Liver (tissue), 3 donors: ENCODE data around the gene NR2F1.

ENCODE experiments used
- ATF3 ChIP-seq: IDR thresholded peaks from 2 replicates; pipeline ENCODE4 v1.6.1; 2016; ENCODE audit warnings: antibody characterized with exemption
- CTCF ChIP-seq: fragments of 150-350 bp; IDR thresholded peaks from 2 replicates; pipeline ENCODE4 v1.5.1; 2017; ENCODE audit warnings: improper control_type of control experiment, low read depth, low read length; ENCODE audit not compliant: missing input control
- EGR1 ChIP-seq, 2 donors: IDR thresholded peaks; 2 replicates each; pipeline ENCODE4 v1.6.1; 2016 to 2018; ENCODE audit warnings: antibody characterized with exemption in 2 of 2, low read depth in 2 of 2
- FOXA1 ChIP-seq: IDR thresholded peaks from 2 replicates; pipeline ENCODE4 v1.6.1; 2016; ENCODE audit warnings: antibody characterized with exemption
- GABPA ChIP-seq, 2 donors: IDR thresholded peaks in 1 of 2; conservative IDR thresholded peaks in 1 of 2; 2 replicates each; pipeline ENCODE4 v1.6.1; 2016; ENCODE audit warnings: antibody characterized with exemption in 2 of 2, mild to moderate bottlenecking in 1 of 2, moderate library complexity in 1 of 2
- HNF4G ChIP-seq: IDR thresholded peaks from 2 replicates; pipeline ENCODE4 v1.6.1; 2016; ENCODE audit warnings: antibody characterized with exemption
- JUND ChIP-seq, 2 donors: IDR thresholded peaks; 2 replicates each; pipeline ENCODE4 v1.6.1; 2016; ENCODE audit warnings: antibody characterized with exemption in 2 of 2
- NR2F2 ChIP-seq: IDR thresholded peaks from 2 replicates; pipeline ENCODE4 v1.6.1; 2016; ENCODE audit warnings: antibody characterized with exemption
- RAD21 ChIP-seq, 2 donors: IDR thresholded peaks; 2 replicates each; pipeline ENCODE4 v1.6.1; 2016; ENCODE audit warnings: antibody characterized with exemption in 2 of 2, mild to moderate bottlenecking in 2 of 2
- REST ChIP-seq: IDR thresholded peaks from 2 replicates; pipeline ENCODE4 v1.6.1; 2016; ENCODE audit warnings: antibody characterized with exemption, mild to moderate bottlenecking
- donor health status: healthy.
- donor health status: healthy.

- no peak for TF ChIP-seq JUND (IDR thresholded peaks at IDR 0.05)
- TF ChIP-seq CTCF, result no peak
- no peak for TF ChIP-seq NR2F2
- no peak for TF ChIP-seq ATF3
- TF ChIP-seq FOXA1, result no peak
- no peak for TF ChIP-seq GABPA (IDR thresholded peaks at IDR 0.05 in 1 of 2, conservative IDR thresholded peaks at IDR 0.05 in 1 of 2)
- TF ChIP-seq HNF4G, result no peak
- no peak for TF ChIP-seq REST
- TF ChIP-seq EGR1 (IDR thresholded peaks at IDR 0.05; ENCODE audit: low read depth in 2 of 2), result no peak
- TF ChIP-seq RAD21 (IDR thresholded peaks at IDR 0.05), result no peak
Observed at GRCh38 chr5:93622240-93622885, 39.3 kb downstream of the NR2F1 start.
